Mesenchymal stem cell (in vitro differentiated cells and primary cell): ENCODE data around the gene PIGV.
"Not testable (repeated sequence)": the region's sequence is repeated elsewhere in the genome, so short reads cannot be mapped to it uniquely, and the experiment has no call there.

Source experiments
- DNase-seq: peaks from one replicate; pipeline ENCODE4 v3.0.0-alpha.2; 2013
- H2AFZ ChIP-seq: one replicate; pipeline ENCODE4 v1.6.1; 2013; ENCODE audit warnings: low read depth, mild to moderate bottlenecking, control low read depth, inconsistent platforms, low read length, moderate library complexity
- H2AK5ac ChIP-seq: 2 replicates; pipeline ENCODE4 v1.6.1; 2013; ENCODE audit warnings: low read length, moderate library complexity, mild to moderate bottlenecking, inconsistent platforms; ENCODE audit not compliant: severe bottlenecking
- H2BK120ac ChIP-seq: one replicate; pipeline ENCODE4 v1.6.1; 2013; ENCODE audit warnings: low read depth, mild to moderate bottlenecking, inconsistent platforms, low read length, moderate library complexity
- H2BK12ac ChIP-seq, 2 experiments: one replicate each; pipeline ENCODE4 v1.6.1; 2013; ENCODE audit warnings: inconsistent platforms in 2 of 2, low read length in 2 of 2, mild to moderate bottlenecking in 2 of 2, moderate library complexity in 2 of 2, control low read depth in 1 of 2
- H2BK15ac ChIP-seq: one replicate; pipeline ENCODE4 v1.6.1; 2013; ENCODE audit warnings: mild to moderate bottlenecking, low read depth, inconsistent platforms; ENCODE audit not compliant: poor library complexity, severe bottlenecking
- H2BK5ac ChIP-seq: 2 replicates; pipeline ENCODE4 v1.6.1; 2013; ENCODE audit warnings: low read depth, mild to moderate bottlenecking, low read length, control low read depth, inconsistent platforms; ENCODE audit not compliant: poor library complexity, severe bottlenecking
- H3K14ac ChIP-seq, 2 experiments: one replicate each; pipeline ENCODE4 v1.6.1; 2013; ENCODE audit warnings: inconsistent platforms in 2 of 2, low read length in 2 of 2, control low read depth in 1 of 2, mild to moderate bottlenecking in 1 of 2, moderate library complexity in 1 of 2
- H3K18ac ChIP-seq, 2 experiments: one replicate each; pipeline ENCODE4 v1.6.1; 2013; ENCODE audit warnings: inconsistent platforms in 2 of 2, low read length in 2 of 2, control low read depth in 1 of 2, low read depth in 1 of 2, mild to moderate bottlenecking in 1 of 2
- H3K23ac ChIP-seq, 2 experiments: one replicate each; pipeline ENCODE4 v1.6.1; 2013; ENCODE audit warnings: inconsistent platforms in 2 of 2, low read length in 2 of 2, mild to moderate bottlenecking in 2 of 2, moderate library complexity in 2 of 2, control low read depth in 1 of 2
- H3K27ac ChIP-seq: 2 replicates; pipeline ENCODE4 v1.5.1; 2013; ENCODE audit warnings: mild to moderate bottlenecking, moderate library complexity, low read length, control low read depth, inconsistent platforms; ENCODE audit not compliant: poor library complexity, severe bottlenecking
- H3K27me3 ChIP-seq, 2 experiments: 2 replicates each; pipeline versions ENCODE4 v1.6.1 to v1.7.0; 2013; ENCODE audit warnings: low read length in 2 of 2, mild to moderate bottlenecking in 2 of 2, moderate library complexity in 2 of 2, control low read depth in 1 of 2, inconsistent platforms in 1 of 2; ENCODE audit not compliant: control insufficient read depth in 1 of 2, insufficient read depth in 1 of 2
- H3K36me3 ChIP-seq, 2 experiments: 2 replicates each; pipeline versions ENCODE4 v1.6.1 to v1.7.0; 2013; ENCODE audit warnings: low read length in 2 of 2, control low read depth in 1 of 2, inconsistent platforms in 1 of 2, low read depth in 1 of 2, mild to moderate bottlenecking in 1 of 2; ENCODE audit not compliant: insufficient read depth in 2 of 2, control insufficient read depth in 1 of 2
- H3K4ac ChIP-seq, 2 experiments: one replicate each; pipeline ENCODE4 v1.6.1; 2013; ENCODE audit warnings: inconsistent platforms in 2 of 2, low read length in 2 of 2, mild to moderate bottlenecking in 2 of 2, moderate library complexity in 2 of 2, control low read depth in 1 of 2, low read depth in 1 of 2
- H3K4me1 ChIP-seq: 2 replicates; pipeline ENCODE4 v1.6.1; 2013; ENCODE audit warnings: low read depth, low read length, control low read depth; ENCODE audit not compliant: control insufficient read depth, insufficient read depth
- H3K4me2 ChIP-seq: 2 replicates; pipeline ENCODE4 v1.6.1; 2013; ENCODE audit warnings: low read length, mild to moderate bottlenecking, inconsistent platforms; ENCODE audit not compliant: poor library complexity, severe bottlenecking
- H3K4me3 ChIP-seq, 2 experiments: 2 replicates each; pipeline versions ENCODE4 v1.5.1 to v1.7.0; 2013; ENCODE audit warnings: low read length in 2 of 2, mild to moderate bottlenecking in 2 of 2, control low read depth in 1 of 2, low read depth in 1 of 2; ENCODE audit not compliant: insufficient read depth in 1 of 2
- H3K79me1 ChIP-seq: replicated peaks from 2 replicates; pipeline ENCODE4 v1.6.1; 2013; ENCODE audit warnings: mild to moderate bottlenecking, control low read depth, low read length, inconsistent platforms; ENCODE audit not compliant: poor library complexity, severe bottlenecking
- H3K9ac ChIP-seq: 2 replicates; pipeline ENCODE4 v1.7.0; 2013; ENCODE audit warnings: mild to moderate bottlenecking, low read length, moderate library complexity
- H3K9me3 ChIP-seq: 2 replicates; pipeline ENCODE4 v1.7.0; 2013; ENCODE audit warnings: mild to moderate bottlenecking, low read length; ENCODE audit not compliant: control insufficient read depth
- H4K8ac ChIP-seq: one replicate; pipeline ENCODE4 v1.6.1; 2013; ENCODE audit warnings: inconsistent platforms, mild to moderate bottlenecking, low read length, moderate library complexity
- H4K91ac ChIP-seq: one replicate; pipeline ENCODE4 v1.6.1; 2013; ENCODE audit warnings: mild to moderate bottlenecking, low read length, inconsistent platforms
- WGBS: methylation state at CpG from one replicate; pipeline ENCODE4 v1.1.7; 2013; ENCODE audit warnings: mixed read lengths; 5-methylcytosine and 5-hydroxymethylcytosine counted together

The PIGV gene

DNA sequence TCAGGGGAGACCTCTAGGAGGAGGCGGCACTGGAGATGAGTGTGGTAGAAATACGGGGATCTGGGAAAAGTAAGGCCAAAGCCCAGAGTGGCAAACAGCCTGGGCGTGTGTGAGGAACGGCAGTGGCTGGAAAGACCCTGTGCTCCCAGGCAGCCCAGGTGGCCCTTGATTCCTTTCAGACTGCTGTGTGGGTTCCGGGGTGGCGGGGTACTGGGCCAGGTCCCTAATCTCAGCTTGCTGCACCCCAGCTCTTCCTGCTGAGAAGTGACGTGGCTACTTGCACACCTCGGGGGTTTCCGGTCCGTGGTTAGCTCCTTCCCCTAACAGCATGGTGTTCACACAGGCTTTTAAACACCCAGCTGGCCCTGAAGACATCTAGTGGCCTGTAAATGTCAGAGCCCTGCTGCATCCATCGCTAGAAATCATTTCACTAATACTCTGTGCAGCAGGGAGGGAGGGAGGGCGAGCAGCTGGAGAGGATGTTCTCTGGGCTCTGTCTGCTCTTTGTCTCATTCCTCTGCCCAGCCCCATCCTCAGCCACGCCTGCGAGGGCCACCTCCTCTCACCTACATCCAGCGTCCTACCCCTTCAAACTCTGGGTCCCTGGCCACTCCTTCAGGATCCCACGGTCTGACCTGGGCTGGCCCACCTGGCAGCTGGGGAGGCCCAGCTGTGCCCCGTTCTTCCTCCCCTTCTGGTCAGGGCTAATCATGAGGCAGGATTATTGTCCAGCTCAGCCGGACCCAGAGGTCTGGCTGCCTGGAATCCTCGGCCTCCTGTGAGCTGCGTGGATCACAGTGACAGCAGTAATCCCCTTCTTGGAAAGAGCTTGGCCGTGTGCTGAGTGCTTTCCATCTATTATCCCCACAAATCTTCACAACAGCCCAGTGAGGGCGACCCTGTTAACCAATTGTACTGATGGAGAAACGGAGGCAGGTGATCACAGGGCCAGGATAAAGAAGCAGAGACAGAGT lies 46.0 kb downstream of the PIGV start:
- no peak overlapping the region for H4K91ac ChIP-seq
- no peaks in the 10 kb centered on the region for H3K27me3 ChIP-seq
- no peak overlapping the region for H3K14ac ChIP-seq
- 95% methylated on average over 21 of the region's 23 CpGs for WGBS
- peaks cover 47 to 60% of the 10 kb centered on the region in 2 experiments for H3K36me3 ChIP-seq
- no peak overlapping the region for H2BK15ac ChIP-seq
- H3K4ac ChIP-seq = no peak overlapping the region
- no peak overlapping the region for H4K8ac ChIP-seq
- H3K27ac ChIP-seq = no peak overlapping the region
- H2AK5ac ChIP-seq = no peak overlapping the region
- H3K9ac ChIP-seq = no peak overlapping the region
- H2AFZ ChIP-seq = no peak overlapping the region
- H3K4me2 ChIP-seq = no peak overlapping the region
- H2BK120ac ChIP-seq = no peak overlapping the region
- H3K79me1 ChIP-seq = peaks cover 30% of the 10 kb centered on the region
- DNase-seq = no peak
- H3K23ac ChIP-seq = no peak overlapping the region
- H2BK12ac ChIP-seq = no peak overlapping the region
- H3K18ac ChIP-seq = no peak overlapping the region
- H2BK5ac ChIP-seq = no peak overlapping the region
- H3K9me3 ChIP-seq = no peaks in the 10 kb centered on the region
- H3K4me3 ChIP-seq = no peak overlapping the region
- H3K4me1 ChIP-seq = peaks cover 21% of the 10 kb centered on the region

DNA sequence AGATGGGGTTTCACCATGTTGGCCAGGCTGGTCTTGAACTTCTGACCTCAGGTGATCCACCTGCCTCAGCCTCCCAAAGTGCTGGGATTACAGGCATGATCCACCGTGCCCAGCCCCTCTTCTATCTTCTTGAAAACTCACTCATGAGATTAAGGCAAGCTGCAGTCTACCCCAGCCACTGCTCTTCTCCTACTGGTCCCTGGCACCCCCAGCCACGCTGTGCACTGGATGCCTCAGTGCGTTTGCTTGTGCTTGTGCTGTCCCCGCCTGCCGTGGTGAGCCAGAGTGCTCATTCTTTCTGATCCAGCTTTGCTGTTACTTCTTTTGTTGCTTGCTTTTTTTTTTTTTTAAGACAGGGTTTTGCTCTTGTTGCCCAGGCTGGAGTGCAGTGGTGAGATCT lies 49.9 kb downstream of the PIGV start:
- not testable (repeated sequence) for H2BK5ac ChIP-seq, H2AK5ac ChIP-seq, H3K18ac ChIP-seq, H4K8ac ChIP-seq, H3K4me3 ChIP-seq, H3K27me3 ChIP-seq, H3K4ac ChIP-seq, H4K91ac ChIP-seq, H2BK120ac ChIP-seq, H3K9me3 ChIP-seq, H2BK15ac ChIP-seq, DNase-seq, H2BK12ac ChIP-seq, H3K27ac ChIP-seq, H3K4me2 ChIP-seq, H3K9ac ChIP-seq, H3K14ac ChIP-seq, H3K23ac ChIP-seq, H2AFZ ChIP-seq
- Histone ChIP-seq H3K4me1 (peaks cover 20% of the 10 kb centered on the region), H3K79me1 (peaks cover 18% of the 10 kb centered on the region), H3K36me3 (peaks cover 58 to 80% of the 10 kb centered on the region in 2 experiments)
- 94% methylated on average over 5 of the region's 5 CpGs for WGBS

DNA sequence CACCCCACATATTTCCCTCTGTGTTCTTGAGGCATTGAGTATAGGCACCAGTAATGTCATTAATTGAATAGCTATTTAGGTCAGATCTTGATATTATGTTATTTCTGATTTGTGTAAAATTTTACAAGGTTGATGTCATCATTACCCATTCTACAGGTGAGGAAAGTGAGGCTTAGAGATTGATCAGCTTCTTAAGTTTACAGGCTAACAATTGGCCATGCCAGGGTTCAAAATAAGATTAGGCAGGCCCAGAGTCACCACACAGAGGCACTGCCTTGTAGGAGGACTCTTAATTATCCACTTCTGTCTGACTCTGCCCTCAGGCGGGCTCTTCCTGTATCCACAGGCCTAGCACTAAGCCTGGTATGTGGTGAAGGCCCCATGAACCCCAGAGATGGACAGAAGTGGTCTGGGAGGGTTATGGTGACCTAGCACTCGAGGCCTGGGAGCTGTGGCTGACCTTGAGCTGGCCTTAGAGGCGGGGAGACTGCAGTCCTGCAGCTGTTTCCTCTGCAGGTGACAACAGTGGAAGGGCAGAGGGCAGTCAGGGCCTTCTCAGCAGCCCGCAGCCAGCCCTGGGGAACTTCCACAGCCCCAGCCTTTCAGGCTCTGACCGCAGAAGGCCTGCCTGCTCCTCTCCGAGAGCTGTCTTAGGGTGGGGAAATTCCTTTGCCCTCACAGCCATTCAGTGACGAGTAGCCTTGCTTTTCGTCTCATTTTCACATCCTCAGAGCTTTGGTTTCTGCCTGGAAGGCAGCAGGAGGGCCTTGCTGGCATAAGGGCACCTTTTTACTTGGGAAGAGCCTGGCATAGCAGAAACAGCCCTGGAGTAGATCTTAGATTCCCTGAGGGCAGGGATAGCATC lies 51.0 kb downstream of the PIGV start:
- WGBS = 79% methylated on average over 8 of the region's 8 CpGs
- H2AFZ ChIP-seq = no peak overlapping the region
- no peaks in the 10 kb centered on the region for H3K27me3 ChIP-seq
- no peak overlapping the region for H2BK12ac ChIP-seq
- no peak overlapping the region for H2AK5ac ChIP-seq
- H3K79me1 ChIP-seq = peaks cover 19% of the 10 kb centered on the region
- no peak overlapping the region for H2BK120ac ChIP-seq
- peaks cover 60 to 76% of the 10 kb centered on the region in 2 experiments for H3K36me3 ChIP-seq
- no peak overlapping the region for H2BK15ac ChIP-seq
- no peak overlapping the region for H4K8ac ChIP-seq
- no peak overlapping the region for H3K4me3 ChIP-seq
- H3K4me2 ChIP-seq = no peak overlapping the region
- H3K23ac ChIP-seq = no peak overlapping the region
- no peak overlapping the region for H3K18ac ChIP-seq
- no peak overlapping the region for H3K4ac ChIP-seq
- no peak overlapping the region for H3K14ac ChIP-seq
- H3K9ac ChIP-seq = no peak overlapping the region
- peak overlapping the region; percentile 76 for H3K27ac ChIP-seq
- no peaks in the 10 kb centered on the region for H3K9me3 ChIP-seq
- no peak overlapping the region for H4K91ac ChIP-seq
- H3K4me1 ChIP-seq = peaks cover 16% of the 10 kb centered on the region
- no peak overlapping the region for H2BK5ac ChIP-seq
- DNase-seq = peak; percentile 64

DNA sequence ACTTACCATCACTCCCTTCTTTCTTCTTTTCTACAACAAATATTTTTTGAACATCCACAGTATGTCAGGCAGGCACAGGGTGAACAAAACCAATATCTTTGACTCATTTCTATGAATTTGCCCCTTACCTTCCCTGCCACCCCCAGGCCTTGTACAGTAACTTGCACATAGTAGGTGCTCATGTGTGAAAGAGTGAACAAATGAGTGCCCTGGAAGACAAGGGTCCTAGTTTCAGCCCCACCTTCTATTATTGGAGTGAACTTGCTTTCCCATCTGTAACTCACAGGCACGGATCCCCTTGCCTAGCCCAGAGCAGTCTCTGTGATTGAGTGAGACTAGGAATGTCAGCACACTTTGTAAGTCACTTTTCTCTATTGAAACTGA lies 51.6 kb downstream of the PIGV start:
- WGBS = 100% methylated on average over 1 of the region's 1 CpG
- H3K4ac ChIP-seq = no peak overlapping the region
- H2BK15ac ChIP-seq = no peak overlapping the region
- no peak overlapping the region for H3K4me2 ChIP-seq
- H3K14ac ChIP-seq = no peak overlapping the region
- no peak overlapping the region for H4K8ac ChIP-seq
- no peak overlapping the region for H4K91ac ChIP-seq
- no peak overlapping the region for H2AFZ ChIP-seq
- no peaks in the 10 kb centered on the region for H3K27me3 ChIP-seq
- peak overlapping the region; percentile 76 for H3K27ac ChIP-seq
- no peak overlapping the region for H3K9ac ChIP-seq
- no peak overlapping the region for H3K18ac ChIP-seq
- H2BK5ac ChIP-seq = no peak overlapping the region
- H2AK5ac ChIP-seq = no peak overlapping the region
- no peak overlapping the region for H2BK12ac ChIP-seq
- H3K23ac ChIP-seq = no peak overlapping the region
- H3K4me1 ChIP-seq = peaks cover 12% of the 10 kb centered on the region
- DNase-seq = no peak
- H2BK120ac ChIP-seq = no peak overlapping the region
- H3K9me3 ChIP-seq = no peaks in the 10 kb centered on the region
- H3K36me3 ChIP-seq = peaks cover 55 to 75% of the 10 kb centered on the region in 2 experiments
- peaks cover 14% of the 10 kb centered on the region for H3K79me1 ChIP-seq
- H3K4me3 ChIP-seq = no peak overlapping the region
